GM12878 (cell line): ENCODE measurements around the gene ACKR2. TPM values are rescaled to one million over a fixed set of nuclear protein-coding genes. Genes with fewer than 3 reads are reported as not detected.

Source experiments
- ATAC-seq: fragments of 200-7000 bp; cut with Tn5 transposase; 3 replicates; pipeline ENCODE4 v1.9.1; 2020; ENCODE audit warnings: mild to moderate bottlenecking, moderate library complexity
- BruUV-seq: library from RNA; stranded (reverse); fragments of 400-500 nt; replicated peaks from 2 replicates; lab custom pipeline; 2021; lab: Mats Ljungman, UMichigan
- CTCF ChIA-PET: fragments of 300-600 bp; sonication (Branson Sonifier 250); formaldehyde crosslinking; extraction: SDS; loops from one replicate; lab custom pipeline; 2021; ENCODE audit warnings: inconsistent platforms; lab: Yijun Ruan, JAX
- POLR2A ChIA-PET: fragments of 350-600 bp; formaldehyde crosslinking; extraction: SDS; loops from one replicate; lab custom pipeline; 2021; ENCODE audit warnings: inconsistent platforms; lab: Charles Lee
- RAD21 ChIA-PET: fragments of 300-600 bp; sonication (Branson Sonifier 250); formaldehyde crosslinking; loops from one replicate; lab custom pipeline; 2023; ENCODE audit warnings: antibody characterized with exemption; ENCODE audit not compliant: unreplicated experiment; lab: Charles Lee
- SMC1A ChIA-PET: fragments of 300-600 bp; sonication (Branson Sonifier 250); formaldehyde crosslinking; loops from one replicate; lab custom pipeline; 2023; ENCODE audit not compliant: unreplicated experiment, uncharacterized antibody; lab: Charles Lee
- DNase-seq: peaks from one replicate; pipeline ENCODE4 v3.0.0-alpha.2; 2011; ENCODE audit warnings: low read depth, low spot score
- FAIRE-seq: peaks from 3 replicates; lab custom pipeline; 2011; peaks lifted over from hg19 to GRCh38; lab: Jason Lieb, UNC
- H2AFZ ChIP-seq: 2 replicates; pipeline ENCODE4 v1.6.0; 2011; ENCODE audit warnings: low read depth, low read length, control low read depth; ENCODE audit not compliant: control insufficient read depth
- H3K27ac ChIP-seq: 2 replicates; pipeline ENCODE4 v1.5.1; 2011; ENCODE audit warnings: control low read depth; ENCODE audit not compliant: control insufficient read depth, insufficient read depth
- H3K27me3 ChIP-seq, 2 experiments: replicated peaks in 1 of 2; 2 replicates each; pipeline versions ENCODE4 v1.6.0 to v1.6.1; 2011; ENCODE audit warnings: low read length in 1 of 2; ENCODE audit not compliant: control insufficient read depth in 2 of 2, insufficient read depth in 2 of 2
- H3K36me3 ChIP-seq, 2 experiments: 2 replicates each; pipeline ENCODE4 v1.5.1; 2011; ENCODE audit warnings: low read length in 1 of 2; ENCODE audit not compliant: control insufficient read depth in 2 of 2, insufficient read depth in 2 of 2
- H3K4me1 ChIP-seq: 2 replicates; pipeline ENCODE4 v1.6.1; 2011; ENCODE audit warnings: mild to moderate bottlenecking, low read length, moderate library complexity, mixed read lengths; ENCODE audit not compliant: control insufficient read depth, insufficient read depth
- H3K4me2 ChIP-seq: 2 replicates; pipeline ENCODE4 v1.6.0; 2011; ENCODE audit warnings: control low read depth; ENCODE audit not compliant: control insufficient read depth, insufficient read depth
- H3K4me3 ChIP-seq: fragments of 200-600 bp; sonication (generic); 2 replicates; pipeline ENCODE4 v1.5.1; 2016
- H3K79me2 ChIP-seq: 2 replicates; pipeline ENCODE4 v1.6.0; 2011; ENCODE audit warnings: low read length; ENCODE audit not compliant: control insufficient read depth, insufficient read depth
- H3K9ac ChIP-seq: 2 replicates; pipeline ENCODE4 v1.8.0; 2011; ENCODE audit warnings: low read length, control low read depth, mixed read lengths; ENCODE audit not compliant: control insufficient read depth, insufficient read depth
- H3K9me3 ChIP-seq: replicated peaks from 3 replicates; pipeline ENCODE4 v1.5.1; 2011; ENCODE audit warnings: mild to moderate bottlenecking, low read length; ENCODE audit not compliant: control insufficient read depth, insufficient read depth
- H4K20me1 ChIP-seq: 2 replicates; pipeline ENCODE4 v1.6.0; 2011; ENCODE audit not compliant: control insufficient read depth, insufficient read depth
- CREB1 ChIP-seq: IDR thresholded peaks from 2 replicates; pipeline ENCODE4 v1.6.1; 2012; ENCODE audit warnings: low read depth, mild to moderate bottlenecking, inconsistent platforms
- EGR1 ChIP-seq, 2 experiments: IDR thresholded peaks; 1 replicate in 1 of 2; 2 replicates in 1 of 2; pipeline ENCODE4 v1.6.1; 2011 to 2012; ENCODE audit warnings: low read depth in 2 of 2, low read length in 2 of 2, borderline replicate concordance in 1 of 2, mild to moderate bottlenecking in 1 of 2, moderate library complexity in 1 of 2
- ETV6 ChIP-seq, 2 experiments: fragments of 450-650 bp in 1 of 2; IDR thresholded peaks in 1 of 2; conservative IDR thresholded peaks in 1 of 2; 2 replicates each; pipeline ENCODE4 v1.6.1; 2014; ENCODE audit warnings: antibody characterized with exemption in 1 of 2, borderline replicate concordance in 1 of 2, low read depth in 1 of 2, mild to moderate bottlenecking in 1 of 2, moderate library complexity in 1 of 2
- HDAC6 ChIP-seq: fragments of 200-600 bp; sonication (generic); IDR thresholded peaks from one replicate; pipeline ENCODE4 v1.8.0; 2017; ENCODE audit warnings: antibody characterized with exemption; ENCODE audit not compliant: unreplicated experiment
- KAT2A ChIP-seq: conservative IDR thresholded peaks from 2 replicates; pipeline ENCODE4 v1.6.1; 2011; ENCODE audit warnings: low read depth, low read length; ENCODE audit not compliant: control insufficient read depth
- MAX ChIP-seq: IDR thresholded peaks from 2 replicates; pipeline ENCODE4 v1.6.1; 2012; ENCODE audit warnings: low read depth, low read length, improper control_type of control experiment
- ZBED1 ChIP-seq: IDR thresholded peaks from 2 replicates; pipeline ENCODE4 v1.6.1; 2016; ENCODE audit warnings: borderline replicate concordance
- ZNF592 ChIP-seq: fragments of 450-650 bp; IDR thresholded peaks from 2 replicates; pipeline ENCODE4 v1.6.1; 2017; ENCODE audit warnings: mild to moderate bottlenecking, moderate library complexity
- WGBS: methylation state at CpG from one replicate; pipeline ENCODE4 v1.1.6; 2016; ENCODE audit warnings: low lambda C conversion rate; ENCODE audit not compliant: insufficient replicate concordance, insufficient coverage; ENCODE audit errors: missing lambda C conversion rate; 5-methylcytosine and 5-hydroxymethylcytosine counted together
- in situ Hi-C: fragments of 300-500 bp; cut with MboI; formaldehyde crosslinking; loops from 9 replicates; pipeline ENCODE4 v1.14.3; 2018; ENCODE audit warnings: mixed read lengths
- intact Hi-C: fragments of 100-400 bp; cut with micrococcal nuclease; formaldehyde crosslinking; loops from one replicate; pipeline ENCODE4 v1.14.2; 2022; ENCODE audit not compliant: unreplicated experiment
- polyA plus RNA-seq, 11 experiments: library from polyadenylated mRNA; depleted of rRNA in 4 of 11; unstranded in 6 of 11; stranded (reverse) in 5 of 11; fragments of >200 nt; fragmentation: Nextera tagmentation in 4 of 11; fragmentation: Illumina TruSeq in 1 of 11; extraction: Ambion mirVana in 4 of 11; extraction: Trizol in 1 of 11; gene quantifications; 1 replicate in 1 of 11; 2 replicates in 10 of 11; pipeline versions ENCODE4 v1.2.1 to v1.2.3, GENCODE V29; 2011 to 2016; ENCODE audit warnings: inconsistent platforms in 2 of 11, missing spikeins in 2 of 11, low read depth in 1 of 11
- total RNA-seq, 4 experiments: library from RNA; depleted of rRNA in 3 of 4; stranded (reverse); fragments of >200 nt in 3 of 4; fragmentation: Illumina TruSeq in 1 of 4; extraction: Trizol in 1 of 4; gene quantifications; 2 replicates each; pipeline versions ENCODE4 v1.2.1 to v1.2.3, GENCODE V29; 2013 to 2021

Gene ACKR2
- total and polyA plus RNA-seq, 10 of the 15 experiments (the other 5 are each of a cell fraction or from before 2014, with no cell fraction given): 0.05 to 0.91 (median 0.23) TPM; not detected in 2

DNA sequence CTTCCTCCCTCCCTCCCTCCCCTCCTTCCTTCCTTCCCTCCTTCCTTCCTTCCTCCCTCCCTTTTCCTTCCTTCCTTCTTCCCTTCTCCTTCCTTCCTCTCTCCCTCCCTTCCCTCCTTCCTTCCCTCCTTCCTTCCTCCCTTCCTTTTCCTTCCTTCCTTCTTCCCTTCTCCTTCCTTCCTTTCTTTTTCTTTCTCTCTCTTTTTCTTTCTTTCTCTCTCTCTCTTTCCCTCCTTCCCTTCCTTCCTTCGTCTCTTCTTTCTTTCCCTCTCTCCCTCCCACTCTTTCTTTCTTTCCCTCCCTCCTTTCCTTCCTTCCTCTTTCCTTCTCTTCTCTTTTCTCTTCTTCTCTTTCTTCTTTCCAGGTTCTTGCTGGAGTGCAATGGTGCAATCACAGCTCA, 94.8 kb downstream of the ACKR2 start (continued):
- TF ChIP-seq ETV6 (conservative IDR thresholded peaks at IDR 0.05 in 1 of 2, IDR thresholded peaks at IDR 0.05 in 1 of 2; ENCODE audit: borderline replicate concordance in 1 of 2, low read depth in 1 of 2): no peak
- TF ChIP-seq MAX: no peak
- TF ChIP-seq HDAC6: no peak
- no peak for TF ChIP-seq EGR1 (IDR thresholded peaks at IDR 0.05; ENCODE audit: borderline replicate concordance in 1 of 2, low read depth in 2 of 2, low read length in 2 of 2)
- TF ChIP-seq KAT2A: no peak
- no peak for TF ChIP-seq ZNF592

GRCh38 chr3:42905740-42906069, 96.5 kb downstream of the ACKR2 start:
- RAD21 ChIA-PET: no interaction called here
- no peak for ATAC-seq
- H2AFZ ChIP-seq: no peak overlapping the region
- H3K36me3 ChIP-seq: no peaks in the 10 kb centered on the region
- H3K27me3 ChIP-seq: peaks cover 5 to 10% of the 10 kb centered on the region in 2 experiments
- H3K9me3 ChIP-seq: no peaks in the 10 kb centered on the region; the same call in 2 of the 3 replicates
- no peak overlapping the region for H3K27ac ChIP-seq
- H3K9ac ChIP-seq: no peak overlapping the region
- BruUV-seq: no TSS peak
- 45% methylated on average over 11 of the region's 12 CpGs for WGBS
- H3K4me1 ChIP-seq: no peaks in the 10 kb centered on the region
- TF ChIP-seq ZBED1 (no peak), CREB1 (no peak)
- H3K4me2 ChIP-seq: no peak overlapping the region
- no peaks in the 10 kb centered on the region for H4K20me1 ChIP-seq
- CTCF ChIA-PET: no interaction called here
- H3K79me2 ChIP-seq: no peaks in the 10 kb centered on the region
- no peak for FAIRE-seq
- SMC1A ChIA-PET: no interaction called here
- in situ Hi-C loops: no loop called here
- POLR2A ChIA-PET: no interaction called here
- H3K4me3 ChIP-seq: no peak overlapping the region
- intact Hi-C loops: no loop called here
- DNase-seq: no peak
